CD4-positive, alpha-beta T cell treated with Interleukin-15 for 4 hours (primary cell): ENCODE measurements around the gene ZNRF1.

ENCODE experiments used
- DNase-seq: peaks from one replicate; pipeline ENCODE4 v3.0.0-alpha.2; 2020; ENCODE audit warnings: low spot score

The ZNRF1 gene

GRCh38 chr16:75160386-75160785, 161.6 kb downstream of the ZNRF1 start:
- no peak for DNase-seq
